CMK (cell line): Measurements from ENCODE around the gene OPN5.
"Not testable (repeated sequence)": the region's sequence is repeated elsewhere in the genome, so short reads cannot be mapped to it uniquely, and the experiment has no call there.

Experiments used
- DNase-seq: peaks from one replicate; pipeline ENCODE4 v3.0.0-alpha.2; 2010; ENCODE audit warnings: low read depth

OPN5 gene, protein sequence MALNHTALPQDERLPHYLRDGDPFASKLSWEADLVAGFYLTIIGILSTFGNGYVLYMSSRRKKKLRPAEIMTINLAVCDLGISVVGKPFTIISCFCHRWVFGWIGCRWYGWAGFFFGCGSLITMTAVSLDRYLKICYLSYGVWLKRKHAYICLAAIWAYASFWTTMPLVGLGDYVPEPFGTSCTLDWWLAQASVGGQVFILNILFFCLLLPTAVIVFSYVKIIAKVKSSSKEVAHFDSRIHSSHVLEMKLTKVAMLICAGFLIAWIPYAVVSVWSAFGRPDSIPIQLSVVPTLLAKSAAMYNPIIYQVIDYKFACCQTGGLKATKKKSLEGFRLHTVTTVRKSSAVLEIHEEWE

DNA sequence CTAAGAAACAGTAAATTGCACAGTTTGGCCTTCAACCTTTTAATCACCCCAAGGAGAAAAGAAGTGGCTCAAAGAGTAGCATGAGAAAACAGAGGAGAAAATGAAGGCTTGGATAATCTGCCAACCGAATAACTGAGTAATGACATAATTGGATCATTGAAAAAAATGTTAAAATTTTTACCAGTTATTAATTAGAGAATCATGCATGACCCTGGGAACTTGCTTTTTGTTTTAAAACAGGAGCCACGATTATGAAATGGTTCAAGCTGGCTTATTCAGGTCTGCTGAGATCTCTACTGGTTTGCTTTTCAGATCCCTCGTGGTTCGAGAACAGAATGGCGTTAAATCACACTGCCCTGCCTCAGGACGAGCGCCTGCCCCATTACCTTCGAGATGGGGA, at the start of gene OPN5:
OPN5 (plus strand) TSS at position 301 of the 400 bp plus-strand sequence; CDS start at position 336, 35 bp downstream.
- DNase-seq: no peak

DNA sequence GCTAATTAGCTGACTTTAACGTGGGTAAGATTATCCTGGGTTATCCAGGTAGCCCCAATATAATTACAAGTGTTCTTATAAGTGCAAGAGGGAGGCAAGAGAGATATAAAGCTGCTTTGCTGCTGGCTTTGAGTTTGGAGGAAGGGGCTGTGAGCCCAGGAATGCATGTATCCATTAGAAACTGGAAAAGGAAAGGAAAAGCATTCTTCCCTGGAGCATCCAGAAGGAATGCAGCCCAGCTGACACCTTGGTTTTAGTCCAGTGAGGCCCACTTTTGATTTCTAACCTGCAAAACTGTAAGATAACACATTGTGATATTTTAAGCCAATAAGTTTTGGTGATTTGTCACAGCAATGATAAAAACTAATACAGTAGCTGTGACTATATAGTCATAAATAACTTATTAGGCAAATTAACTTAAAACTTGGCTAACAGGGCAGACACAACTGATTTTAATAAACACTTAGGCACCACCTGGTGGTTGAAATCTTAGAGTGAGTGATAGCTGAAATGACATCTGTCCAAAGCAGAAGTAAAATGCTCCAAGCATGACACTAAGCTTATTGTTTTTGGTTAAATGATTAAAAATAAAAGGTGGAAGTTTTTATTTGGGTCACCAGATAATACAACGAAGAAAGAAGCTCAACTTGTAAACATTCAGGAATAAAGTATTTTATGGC, 47.8 kb upstream of the OPN5 start:
- no peak for DNase-seq

DNA sequence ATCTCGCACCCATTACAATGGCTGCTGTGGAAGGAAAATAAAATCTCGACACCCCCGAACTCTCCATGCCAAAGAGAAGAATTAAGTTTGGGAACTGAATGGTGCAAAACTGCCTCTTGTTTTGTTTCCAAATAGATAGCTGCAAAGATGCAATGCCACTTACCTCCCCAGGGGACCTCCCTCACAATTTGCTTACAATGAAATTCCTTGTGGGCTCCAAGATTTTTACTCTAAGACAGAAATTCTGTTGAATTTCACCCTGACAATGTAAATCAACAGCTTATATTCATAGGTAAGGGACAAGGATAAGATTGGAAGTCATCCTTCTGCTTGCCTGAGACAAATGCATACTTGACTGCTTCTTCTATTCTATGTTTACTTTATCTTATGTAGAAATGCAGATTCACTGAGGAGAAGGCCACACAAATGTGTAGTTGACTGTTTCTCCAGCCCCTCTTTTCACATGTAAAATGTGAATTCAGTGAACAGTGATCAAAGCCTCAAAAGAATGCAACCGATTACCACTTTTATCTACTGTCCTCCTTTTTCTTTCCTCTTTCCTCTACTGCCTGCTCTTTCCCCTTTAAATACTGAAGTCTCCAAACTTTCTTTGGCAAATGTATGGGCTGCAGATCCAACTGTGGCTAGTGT, 46.9 kb upstream of the OPN5 start:
- DNase-seq: no peak

DNA sequence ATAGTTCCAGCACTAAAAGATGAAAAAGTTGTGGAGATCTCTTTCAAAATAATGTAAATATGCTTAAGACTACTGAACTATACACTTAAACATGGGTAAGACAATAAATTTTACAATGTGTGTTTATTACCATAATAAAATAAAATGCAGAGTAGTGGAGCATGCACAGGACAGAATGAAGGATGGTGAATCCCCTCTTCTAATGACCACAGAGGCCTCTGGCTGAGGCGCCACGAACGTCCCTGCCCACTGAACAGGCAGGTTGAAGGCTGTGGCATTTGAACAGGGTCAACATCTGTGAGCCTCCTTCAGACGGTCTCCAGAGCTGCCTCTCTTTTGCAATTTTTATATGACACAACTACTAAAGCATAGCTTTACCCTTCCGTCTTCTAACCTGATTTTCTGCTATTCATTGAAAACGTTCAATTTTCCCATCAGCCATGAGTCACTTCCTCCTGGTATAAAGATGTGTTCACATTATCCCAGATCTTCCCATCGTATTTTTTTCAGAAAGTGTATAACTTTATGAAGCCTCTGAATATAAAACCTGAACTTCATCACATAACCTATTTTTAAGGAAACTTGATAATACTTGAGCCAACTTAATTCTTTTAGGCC, 45.6 kb upstream of the OPN5 start:
- DNase-seq: no peak

DNA sequence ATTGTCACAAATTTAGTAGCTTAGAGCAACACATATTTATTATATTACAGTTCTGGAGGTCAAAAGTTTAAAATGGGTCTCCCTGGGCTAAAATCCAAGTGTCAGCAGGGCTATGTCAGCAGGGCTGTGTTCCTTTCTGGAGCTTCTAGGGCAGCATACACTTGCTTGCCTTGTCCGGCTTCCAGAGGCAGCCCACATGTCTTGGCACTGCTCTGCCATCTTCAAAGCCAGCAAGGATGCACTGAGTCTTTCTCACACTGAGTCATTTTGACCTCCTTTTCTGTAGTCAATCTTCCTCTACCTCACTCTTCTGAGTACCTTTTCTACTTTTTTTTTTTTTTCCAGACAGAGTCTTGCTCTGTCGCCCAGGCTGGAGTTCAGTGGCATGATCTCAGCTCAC, 44.4 kb upstream of the OPN5 start:
- no peak for DNase-seq

DNA sequence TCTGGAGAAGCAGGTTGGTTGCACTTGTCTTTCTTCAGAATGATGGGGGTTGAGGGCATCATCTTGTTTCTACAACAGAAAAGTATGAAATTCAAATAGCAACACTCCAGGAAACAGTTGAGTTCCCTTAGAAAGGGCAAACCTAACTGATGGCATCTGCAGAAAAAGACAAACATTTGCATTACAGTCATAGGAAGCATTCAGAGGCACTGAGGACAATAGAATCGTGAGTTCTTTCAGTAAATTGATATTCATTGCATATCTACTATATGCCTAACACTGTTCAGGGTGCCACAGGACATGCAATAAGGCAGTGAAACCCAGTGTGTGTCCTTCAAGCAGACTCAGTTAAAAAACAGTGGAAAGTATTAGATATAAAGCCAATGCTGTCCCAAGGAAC, 41.1 kb upstream of the OPN5 start:
- no peak for DNase-seq

DNA sequence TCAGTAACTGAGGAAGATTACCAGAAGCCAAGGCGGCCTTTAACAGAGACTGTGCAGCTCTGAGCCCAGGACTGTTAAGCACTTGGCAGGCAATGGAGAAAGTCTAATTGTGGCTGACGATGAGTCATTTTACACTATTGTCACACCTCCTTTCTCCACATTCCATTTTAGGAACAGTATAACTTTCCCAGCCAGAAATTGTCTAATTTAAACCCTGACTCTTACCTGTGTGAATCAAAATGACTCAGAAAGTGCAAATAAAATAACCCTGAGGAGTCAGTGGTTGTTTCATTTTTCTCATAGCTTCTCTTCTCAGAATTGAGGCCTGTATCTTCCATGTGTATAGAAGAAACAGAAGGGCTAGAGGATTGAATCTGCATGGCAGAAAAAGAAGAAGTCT, 40.0 kb upstream of the OPN5 start:
- no peak for DNase-seq

DNA sequence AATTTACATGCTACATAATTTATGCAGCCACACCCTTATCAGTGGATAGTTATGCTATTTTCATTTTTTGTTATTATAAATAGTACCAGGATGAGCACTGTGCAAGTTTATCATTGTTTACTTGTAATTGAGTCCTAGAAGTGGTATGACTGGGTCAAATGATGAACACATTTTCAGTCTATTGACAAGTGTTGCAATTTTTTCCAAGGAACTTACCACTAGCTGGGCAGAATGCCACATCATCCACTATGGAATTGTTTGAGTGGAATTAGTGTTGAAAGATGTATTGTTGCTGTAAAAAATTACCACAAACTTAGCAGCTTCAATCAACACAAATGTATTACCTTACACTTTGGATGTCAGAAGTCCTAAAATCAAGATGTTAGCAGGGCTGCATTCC, 38.1 kb upstream of the OPN5 start:
- DNase-seq: no peak

DNA sequence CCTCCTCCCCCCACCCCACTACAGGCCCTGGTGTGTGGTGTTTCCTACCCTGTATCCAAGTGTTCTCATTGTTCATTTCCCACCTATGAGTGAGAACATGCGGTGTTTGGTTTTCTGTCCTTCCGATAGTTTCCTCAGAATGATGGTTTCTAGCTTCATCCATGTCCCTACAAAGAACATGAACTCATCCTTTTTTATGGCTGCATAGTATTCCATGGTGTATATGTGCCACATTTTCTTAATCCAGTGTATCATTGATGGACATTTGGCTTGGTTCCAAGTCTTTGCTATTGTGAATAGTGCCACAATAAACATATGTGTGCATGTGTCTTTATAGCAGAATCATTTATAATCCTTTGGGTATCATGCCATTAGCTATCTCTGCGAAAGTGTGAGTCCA, 36.6 kb upstream of the OPN5 start:
- DNase-seq: not testable (repeated sequence)

DNA sequence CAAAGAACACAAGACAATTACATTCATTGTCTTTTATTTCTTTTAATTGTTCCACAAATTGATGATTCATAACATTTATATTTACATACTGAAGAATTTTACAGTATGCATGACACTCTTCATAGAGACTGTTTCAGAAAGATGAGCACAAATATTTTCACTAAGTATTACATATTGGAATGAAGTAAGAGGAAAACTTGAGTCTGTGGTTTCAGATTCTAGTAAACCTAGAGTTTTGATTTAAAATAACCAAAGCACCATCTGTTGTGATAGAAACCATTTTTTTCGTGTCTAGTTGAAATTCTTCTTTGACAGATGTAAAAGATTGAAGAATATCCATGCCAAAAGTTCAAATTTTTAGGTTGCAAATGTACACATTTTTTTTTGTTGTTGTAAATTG, 32.1 kb upstream of the OPN5 start:
- no peak for DNase-seq

DNA sequence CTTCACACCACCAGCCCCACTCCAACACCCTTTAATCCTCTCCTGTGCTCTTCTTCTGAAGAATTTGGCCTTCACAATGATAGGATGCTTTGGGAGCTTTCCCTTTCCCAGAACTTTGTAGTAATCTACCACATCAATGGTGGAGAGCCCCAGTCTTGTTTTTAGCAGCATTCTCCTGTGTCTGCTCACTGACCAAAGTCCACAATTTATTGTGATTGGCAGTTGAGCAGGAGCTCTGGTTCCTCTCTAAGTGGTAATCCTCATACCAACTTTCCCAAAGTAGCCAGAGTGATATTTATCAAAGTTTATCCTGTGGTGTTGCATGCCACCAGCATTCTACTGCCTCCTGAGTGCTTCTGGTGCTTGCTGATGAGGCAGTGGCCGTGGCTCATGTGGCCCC, 29.0 kb upstream of the OPN5 start:
- DNase-seq: no peak

DNA sequence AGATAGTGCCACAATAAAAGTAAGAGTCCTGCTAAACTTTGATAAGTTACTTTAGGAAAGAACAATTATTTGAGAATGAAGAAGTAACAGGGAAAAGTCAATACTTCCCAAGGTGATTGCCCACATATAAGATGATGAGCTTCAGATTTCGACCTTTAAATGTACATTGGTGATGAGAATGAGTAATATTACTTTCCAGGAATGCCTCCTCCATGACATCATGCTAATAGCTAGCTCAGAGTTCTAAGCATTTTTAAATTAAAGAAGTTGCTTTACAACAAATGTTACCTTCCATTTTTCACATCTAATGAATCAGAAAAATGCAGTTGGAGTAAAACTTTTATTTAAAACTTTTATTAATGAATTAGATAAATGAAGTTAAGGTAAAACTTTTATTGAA, 22.5 kb upstream of the OPN5 start:
- no peak for DNase-seq

DNA sequence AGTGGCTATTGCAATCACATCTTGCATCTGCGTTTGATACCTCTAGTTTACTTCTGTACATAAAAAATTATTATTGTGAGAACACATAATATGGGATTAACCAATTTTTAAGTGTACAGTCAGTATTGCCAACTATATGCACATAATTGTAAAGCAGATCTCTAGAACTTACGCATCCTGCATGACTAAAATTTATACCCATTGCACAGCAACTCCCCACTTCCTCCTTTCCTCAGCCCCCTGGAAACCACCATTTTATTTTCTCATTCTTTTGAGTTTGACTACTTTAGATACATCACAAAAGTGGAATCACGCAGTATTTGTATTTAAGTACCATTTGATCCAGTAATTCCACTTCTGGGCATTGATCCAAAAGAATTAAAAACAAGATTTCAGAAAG, 19.3 kb upstream of the OPN5 start:
- DNase-seq: no peak

DNA sequence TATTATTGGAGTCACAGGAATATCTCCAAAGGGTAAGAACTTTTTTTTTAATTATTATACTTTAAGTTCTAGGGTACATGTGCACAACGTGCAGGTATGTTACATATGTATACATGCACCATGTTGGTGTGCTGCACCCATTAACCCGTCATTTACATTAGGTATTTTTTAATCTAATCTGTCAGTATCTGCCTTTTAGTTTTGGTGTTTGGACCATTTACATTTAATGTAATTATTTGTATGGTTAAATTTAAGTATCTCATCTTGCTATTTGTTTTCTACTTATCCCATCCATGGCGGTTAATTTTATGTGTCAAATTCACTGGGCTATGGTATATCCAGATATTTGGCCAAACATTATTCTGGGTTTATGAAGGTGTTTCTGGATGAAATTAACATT, 15.4 kb upstream of the OPN5 start:
- no peak for DNase-seq

DNA sequence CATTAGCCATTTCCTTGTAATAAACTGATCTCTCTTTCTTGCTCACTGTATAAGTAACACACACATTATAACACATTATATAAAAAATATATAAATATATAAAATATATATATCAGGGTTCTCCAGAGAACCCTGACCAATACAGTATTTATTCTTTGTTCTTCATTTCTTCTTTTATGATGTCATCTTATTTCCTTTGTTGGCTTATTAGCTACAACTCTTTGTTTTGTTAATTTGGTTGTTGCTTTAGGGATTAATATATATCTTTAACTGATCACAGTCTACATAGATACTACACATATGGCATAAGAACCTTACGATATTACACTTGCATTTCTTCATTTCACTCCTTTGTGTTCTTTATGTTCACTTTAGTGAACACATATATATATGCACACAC, 14.7 kb upstream of the OPN5 start:
- DNase-seq: no peak

DNA sequence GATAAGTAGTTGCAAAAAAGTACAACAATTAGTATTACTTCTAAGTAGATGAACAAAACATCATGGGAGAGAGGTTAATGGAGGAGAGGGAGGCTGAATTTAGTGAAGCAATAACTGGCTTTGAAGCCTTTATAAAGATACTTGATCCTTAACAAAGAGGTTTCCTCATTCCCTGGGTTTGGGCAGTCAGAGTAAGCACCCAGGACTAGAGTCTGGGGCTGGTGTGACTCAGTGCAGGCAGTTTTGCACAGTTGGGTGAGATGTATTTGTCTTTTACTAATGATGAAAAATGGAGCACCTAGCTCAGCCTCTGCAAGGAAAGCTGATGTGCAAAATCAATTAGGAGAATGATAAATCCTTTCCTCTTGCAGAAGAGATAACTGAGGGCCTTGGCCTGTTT, 11.8 kb upstream of the OPN5 start:
- no peak for DNase-seq

DNA sequence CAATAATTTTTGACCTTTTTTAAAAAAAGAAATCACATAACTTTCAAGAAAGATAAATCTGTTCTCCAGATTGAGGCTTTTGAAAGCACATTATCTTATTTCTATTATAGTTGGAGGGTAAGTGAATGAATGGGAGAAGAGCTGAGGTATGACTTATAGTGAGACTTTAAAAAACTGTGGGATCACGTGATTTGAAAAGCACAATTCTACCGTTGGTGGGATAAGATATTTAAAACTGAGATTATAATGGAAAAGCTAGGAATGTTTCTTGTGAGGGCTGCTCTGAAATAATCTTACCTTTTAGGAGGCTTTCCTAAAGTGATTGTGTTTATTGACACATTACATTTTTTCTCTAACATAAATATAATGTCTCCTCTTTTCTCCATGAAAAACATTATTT, 9.5 kb upstream of the OPN5 start:
- no peak for DNase-seq

DNA sequence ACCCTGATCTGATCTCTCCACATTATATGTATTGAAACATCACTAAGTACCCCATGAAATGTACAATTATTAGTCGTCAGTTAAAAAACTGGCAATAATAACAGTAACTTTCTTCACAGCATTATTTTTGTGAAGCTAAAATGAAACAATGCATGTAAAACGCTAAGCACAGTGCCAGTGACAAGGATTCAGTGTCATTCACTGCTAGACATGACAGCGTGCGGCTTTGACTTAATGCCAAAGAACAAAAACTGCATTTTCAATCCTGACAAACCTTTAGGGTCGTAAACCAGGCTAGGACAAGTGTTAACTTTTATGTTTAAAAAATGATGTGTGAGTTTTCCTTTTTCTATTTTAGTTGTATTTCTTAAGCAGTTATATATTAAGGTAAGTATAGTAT, 8.8 kb upstream of the OPN5 start:
- DNase-seq: no peak

DNA sequence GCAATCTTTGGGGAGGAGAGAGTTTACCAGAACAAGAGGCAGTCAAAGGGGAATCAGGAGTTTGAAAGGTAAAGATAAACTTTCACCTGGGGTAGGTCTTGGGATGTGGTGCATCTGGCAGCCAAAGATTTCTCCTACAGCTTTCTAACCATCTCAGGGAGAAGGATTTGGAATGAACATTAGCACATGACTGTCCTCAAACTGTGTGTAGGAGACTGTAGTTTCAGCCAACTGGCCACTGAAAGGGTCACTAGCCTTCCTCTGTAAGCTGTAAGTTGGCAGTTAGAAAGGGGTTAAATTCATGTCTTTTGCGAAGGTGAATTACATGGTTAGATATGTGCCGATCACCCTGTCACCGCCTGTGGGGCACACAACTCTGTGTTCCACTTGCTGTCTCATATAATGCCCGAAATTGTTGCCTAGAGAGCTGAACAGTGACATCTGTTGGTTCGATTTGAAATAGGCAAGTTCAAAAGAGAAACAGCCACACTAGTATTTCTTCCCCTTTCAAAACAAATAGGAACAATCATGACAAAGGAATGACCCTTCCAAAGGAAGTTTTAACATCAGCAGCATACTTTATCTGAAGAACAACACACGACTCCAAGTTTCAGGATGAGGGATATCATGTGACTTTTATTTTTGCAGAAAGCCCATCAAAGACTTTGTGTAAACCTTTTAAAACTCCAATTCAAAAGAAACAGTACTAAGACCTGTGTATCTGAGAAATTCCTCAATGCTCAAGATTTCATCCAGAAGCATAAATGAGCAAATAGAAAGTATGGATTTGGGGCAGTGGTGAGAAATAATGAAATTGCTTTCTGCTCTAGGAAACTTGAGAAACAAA, 1.1 kb upstream of the OPN5 start:
- DNase-seq: peak; percentile 5

DNA sequence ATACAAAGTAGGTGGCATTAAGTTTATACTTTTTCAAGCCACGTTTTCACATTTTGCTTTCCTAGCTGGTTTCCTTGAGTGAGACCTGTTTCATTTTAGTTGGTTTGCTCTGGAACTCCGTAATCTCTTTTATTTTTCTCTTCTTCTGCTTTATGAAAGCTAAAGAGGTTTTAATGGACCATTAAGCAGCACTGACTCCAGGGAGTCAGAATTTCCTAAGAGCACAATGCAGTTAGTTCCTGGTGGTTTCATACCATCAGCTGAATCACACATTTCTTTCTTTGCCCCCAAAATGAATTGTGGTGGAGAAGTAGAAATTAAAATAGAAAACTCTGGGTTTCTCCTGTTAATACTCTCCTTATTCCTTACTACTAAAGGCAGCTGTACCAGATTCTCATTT, 3.4 kb downstream of the OPN5 start:
- no peak for DNase-seq

DNA sequence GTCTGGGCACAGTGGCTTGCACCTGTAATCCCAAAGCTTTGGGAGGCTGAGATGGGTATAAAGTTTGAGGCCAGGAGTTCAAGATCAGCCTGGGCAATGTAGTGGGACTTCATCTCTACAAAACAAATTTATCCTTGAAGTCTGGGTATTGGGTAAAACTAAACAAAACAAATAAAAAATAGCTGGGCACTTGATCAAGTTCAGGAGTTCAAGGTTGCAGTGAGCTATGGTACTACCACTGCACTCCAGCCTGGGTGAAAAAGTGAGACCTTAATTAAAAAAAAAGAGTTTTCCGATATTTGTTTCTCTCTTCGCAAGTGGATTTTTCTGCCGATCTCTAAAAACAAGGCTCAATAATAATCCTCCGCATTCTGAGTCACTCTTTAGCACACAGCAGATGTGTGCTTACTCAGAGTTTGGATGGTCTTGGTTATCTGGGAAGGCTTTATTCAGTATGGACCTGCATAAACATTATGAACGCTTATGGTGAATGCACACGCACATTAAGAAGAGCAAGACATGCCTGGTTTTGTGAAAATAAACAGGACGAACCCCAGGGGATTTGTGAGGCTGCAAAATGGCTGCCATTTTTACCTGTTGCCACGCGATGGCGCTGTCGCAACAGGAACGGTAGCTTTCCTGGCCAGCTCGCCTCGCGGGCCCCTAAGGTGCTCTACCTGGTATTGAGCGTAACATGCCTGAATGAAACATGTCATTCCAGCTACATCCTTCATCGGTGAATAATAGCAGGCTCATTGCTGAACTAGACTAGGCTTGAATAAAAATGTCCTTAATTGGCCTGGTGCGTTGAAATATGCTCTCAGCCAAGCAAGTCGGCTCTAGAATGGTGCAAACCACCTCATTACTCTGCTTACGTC, 6.0 kb downstream of the OPN5 start:
- DNase-seq: peak; percentile 20
